NCI-H1694 treated with DMSO at 0.1 percent for 48 hours (cell line): ENCODE results near the gene FOLR2.

Experiments
- DNase-seq: peaks from one replicate; lab custom pipeline; 2025; lab: John Stamatoyannopoulos, UW

Gene FOLR2

DNA sequence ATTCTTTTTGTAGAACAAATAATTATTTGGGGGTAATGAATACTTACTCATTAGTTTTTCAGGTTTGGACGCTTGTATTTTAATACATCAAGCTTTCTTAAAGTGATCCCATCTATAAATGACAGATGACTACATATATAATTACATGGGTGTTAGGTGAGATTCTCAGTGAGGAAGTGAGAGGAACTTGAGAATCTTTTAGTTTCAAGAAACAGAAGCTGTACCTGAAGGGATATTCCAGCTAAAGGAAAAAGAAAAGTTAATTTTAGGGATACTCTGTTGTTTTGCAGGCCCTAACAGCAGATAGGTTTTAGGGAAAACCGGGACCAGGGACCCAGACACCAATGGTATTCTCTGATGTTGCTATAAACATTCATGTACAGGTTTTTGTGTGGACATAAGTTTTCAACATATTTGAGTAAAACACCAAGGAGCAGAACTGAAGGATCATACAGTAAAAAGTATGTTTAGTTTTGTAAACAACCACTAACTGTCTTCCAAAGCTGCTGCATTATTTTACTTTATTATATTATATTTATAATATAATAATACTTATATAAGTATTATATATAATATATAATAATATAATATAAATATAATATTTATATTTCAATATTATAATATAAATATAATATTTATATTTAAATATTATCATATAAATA lies 51.5 kb downstream of the FOLR2 start:
- no peak for DNase-seq
